ENCODE measurements around the gene UBL4B. TPM values are rescaled to one million over a fixed set of nuclear protein-coding genes. Genes with fewer than 3 reads are reported as not detected.
"Not testable (repeated sequence)": the region's sequence is repeated elsewhere in the genome, so short reads cannot be mapped to it uniquely, and the experiment has no call there.

UBL4B gene
- total and polyA plus RNA-seq, 9 of the 15 experiments (the other 6 are each of a cell fraction or from before 2014, with no cell fraction given): not detected

GRCh38 chr1:110079995-110080394 is 32.2 kb upstream of the UBL4B start:
- H3K79me2 ChIP-seq (ENCODE audit: control insufficient read depth, insufficient read depth, low read length); H3K4me2 ChIP-seq (ENCODE audit: insufficient read depth, low read length); H3K9ac ChIP-seq (ENCODE audit: insufficient read depth in 1 of 2, low read depth in 2 of 2, low read length in 2 of 2); intact Hi-C loops (cut with micrococcal nuclease); H3K4me3 ChIP-seq; BruUV-seq (replicated peaks); H3K9me3 ChIP-seq (replicated peaks; ENCODE audit: control insufficient read depth, insufficient read depth, low read depth, low read length); H3K27ac ChIP-seq (ENCODE audit: extremely low read depth, low read depth, low read length); POLR2A ChIA-PET; H4K20me1 ChIP-seq (replicated peaks; ENCODE audit: control insufficient read depth, insufficient read depth, low read length); H3K9me1 ChIP-seq (ENCODE audit: control insufficient read depth, insufficient read depth, low read length); DNase-seq (ENCODE audit: extremely low read depth in 1 of 4, low spot score in 3 of 4); ATAC-seq; H2AFZ ChIP-seq (ENCODE audit: low read depth, low read length); in situ Hi-C loops (cut with MboI); FAIRE-seq; H3K36me3 ChIP-seq (ENCODE audit: control insufficient read depth, insufficient read depth, low read length); CTCF ChIA-PET (ENCODE audit: low intra/inter-chr PET ratio): not testable (repeated sequence)
- Histone ChIP-seq H3K27me3 (ENCODE audit: control insufficient read depth in 2 of 2, insufficient read depth in 2 of 2, low read length in 2 of 2) (peaks cover 21 to 60% of the 10 kb centered on the region in 2 experiments), H3K4me1 (replicated peaks in 1 of 2; ENCODE audit: control insufficient read depth in 2 of 2, insufficient read depth in 2 of 2, low read length in 2 of 2) (peaks cover 0 to 12% of the 10 kb centered on the region in 2 experiments; a peak in 1 of 5 replicates)
- 10% methylated on average over 2 of the region's 2 CpGs for WGBS (ENCODE audit: insufficient coverage, low coverage, missing lambda C conversion rate)

- intact Hi-C loops (cut with micrococcal nuclease) (no loop called here), in situ Hi-C loops (cut with MboI) (no loop called here)
- BruUV-seq (replicated peaks): no TSS peak
- no peak overlapping the region for H3K9ac ChIP-seq (ENCODE audit: insufficient read depth in 1 of 2, low read depth in 2 of 2, low read length in 2 of 2)
- TF ChIP-seq TAL1 (IDR thresholded peaks at IDR 0.05) (no peak), CTBP1 (IDR thresholded peaks at IDR 0.05; ENCODE audit: borderline replicate concordance) (no peak), FOXJ2 (tag; IDR thresholded peaks at IDR 0.05) (no peak), ZNF347 (CRISPR knock-in tag; IDR thresholded peaks at IDR 0.05; ENCODE audit: low read depth) (no peak), HDAC1 (IDR thresholded peaks at IDR 0.05) (no peak), PYGO2 (tag; IDR thresholded peaks at IDR 0.05) (no peak), BACH1 (tag; IDR thresholded peaks at IDR 0.05) (no peak), MYC (IDR thresholded peaks at IDR 0.05; ENCODE audit: low read depth, low read length) (no peak), MYC (CRISPR knock-in tag; IDR thresholded peaks at IDR 0.05; ENCODE audit: borderline replicate concordance, low read depth) (no peak)
- H4K20me1 ChIP-seq (replicated peaks; ENCODE audit: control insufficient read depth, insufficient read depth, low read length): no peaks in the 10 kb centered on the region
- ATAC-seq: no peak
- no peak overlapping the region for H3K4me3 ChIP-seq
- no peak overlapping the region for H2AFZ ChIP-seq (ENCODE audit: low read depth, low read length)
- no peak for FAIRE-seq
- POLR2A ChIA-PET: interaction anchor here (0.6 to 2.0 kb wide), 6 partner anchors 9 to 774 kb away, joined by 3 to 12 read pairs (median 3); partner anchors contain the start of gene MYBPHL
- H3K9me1 ChIP-seq (ENCODE audit: control insufficient read depth, insufficient read depth, low read length): no peaks in the 10 kb centered on the region
- CTCF ChIA-PET (ENCODE audit: low intra/inter-chr PET ratio): no interaction called here
- H3K79me2 ChIP-seq (ENCODE audit: control insufficient read depth, insufficient read depth, low read length): no peaks in the 10 kb centered on the region
- H3K27me3 ChIP-seq (ENCODE audit: control insufficient read depth in 2 of 2, insufficient read depth in 2 of 2, low read length in 2 of 2): peaks cover 26 to 62% of the 10 kb centered on the region in 2 experiments
- H3K36me3 ChIP-seq (ENCODE audit: control insufficient read depth, insufficient read depth, low read length): no peaks in the 10 kb centered on the region
- peaks cover 0 to 12% of the 10 kb centered on the region in 2 experiments; a peak in 1 of 5 replicates for H3K4me1 ChIP-seq (replicated peaks in 1 of 2; ENCODE audit: control insufficient read depth in 2 of 2, insufficient read depth in 2 of 2, low read length in 2 of 2)
- no peaks in the 10 kb centered on the region for H3K9me3 ChIP-seq (replicated peaks; ENCODE audit: control insufficient read depth, insufficient read depth, low read depth, low read length)
- 13% methylated on average over 5 of the region's 5 CpGs for WGBS (ENCODE audit: insufficient coverage, low coverage, missing lambda C conversion rate)
- no peak for DNase-seq (ENCODE audit: extremely low read depth in 1 of 4, low spot score in 3 of 4)
- H3K27ac ChIP-seq (ENCODE audit: extremely low read depth, low read depth, low read length): no peak overlapping the region
- no peak overlapping the region for H3K4me2 ChIP-seq (ENCODE audit: insufficient read depth, low read length)
Measured at GRCh38 chr1:110081061-110081460, 31.2 kb upstream of the UBL4B start.
